Kidney tubule cell (primary cell): Measurements from ENCODE around the gene SMYD3.
"Not testable (repeated sequence)": the region's sequence is repeated elsewhere in the genome, so short reads cannot be mapped to it uniquely, and the experiment has no call there.

ENCODE experiments used
- DNase-seq: peaks from one replicate; pipeline ENCODE4 v3.0.0-alpha.2; 2018; ENCODE audit warnings: low spot score

Gene SMYD3

GRCh38 chr1:245987997-245988392 lies 519.1 kb downstream of the SMYD3 start:
- DNase-seq, result no peak

GRCh38 chr1:245987577-245987976 lies 519.5 kb downstream of the SMYD3 start:
- no peak for DNase-seq

- no peak for DNase-seq
Measured at GRCh38 chr1:245987219-245987545, 519.9 kb downstream of the SMYD3 start.

GRCh38 chr1:245986404-245987218 lies 520.5 kb downstream of the SMYD3 start:
- DNase-seq, result no peak

- no peak for DNase-seq
Measured at GRCh38 chr1:245984390-245985155, 522.5 kb downstream of the SMYD3 start.

- DNase-seq, result no peak
Measured at GRCh38 chr1:245983294-245983967, 523.6 kb downstream of the SMYD3 start.

- no peak for DNase-seq
Measured at GRCh38 chr1:245979589-245979988, 527.5 kb downstream of the SMYD3 start.

GRCh38 chr1:245978915-245979314 lies 528.2 kb downstream of the SMYD3 start:
- DNase-seq, result no peak

- DNase-seq, result no peak
Measured at GRCh38 chr1:245972476-245972875, 534.6 kb downstream of the SMYD3 start.

GRCh38 chr1:245971711-245972085 lies 535.4 kb downstream of the SMYD3 start:
- no peak for DNase-seq

- DNase-seq, result not testable (repeated sequence)
Measured at GRCh38 chr1:245971076-245971710, 535.9 kb downstream of the SMYD3 start.

- DNase-seq, result peak; percentile 69
Measured at GRCh38 chr1:245969283-245969682, 537.8 kb downstream of the SMYD3 start.

- DNase-seq, result no peak
Measured at GRCh38 chr1:245968775-245969174, 538.3 kb downstream of the SMYD3 start.

- no peak for DNase-seq
Measured at GRCh38 chr1:245965398-245965797, 541.7 kb downstream of the SMYD3 start.

GRCh38 chr1:245963649-245964048 lies 543.4 kb downstream of the SMYD3 start:
- no peak for DNase-seq

- DNase-seq, result no peak
Measured at GRCh38 chr1:245962453-245962852, 544.6 kb downstream of the SMYD3 start.

GRCh38 chr1:245961137-245961540 lies 545.9 kb downstream of the SMYD3 start:
- no peak for DNase-seq

GRCh38 chr1:245960171-245960570 lies 546.9 kb downstream of the SMYD3 start:
- DNase-seq, result no peak

- DNase-seq, result no peak
Measured at GRCh38 chr1:245958016-245958415, 549.1 kb downstream of the SMYD3 start.

- DNase-seq, result no peak
Measured at GRCh38 chr1:245957427-245957826, 549.7 kb downstream of the SMYD3 start.

GRCh38 chr1:245956225-245956624 lies 550.9 kb downstream of the SMYD3 start:
- no peak for DNase-seq

- DNase-seq, result peak; percentile 47
Measured at GRCh38 chr1:245953876-245954660, 553.0 kb downstream of the SMYD3 start.
